ENCODE data around the gene CNGB1. TPM values are rescaled to one million over a fixed set of nuclear protein-coding genes. Genes with fewer than 3 reads are reported as not detected.

Gene CNGB1
- total RNA-seq, 1 experiment from 2014 or later, result not detected

DNA sequence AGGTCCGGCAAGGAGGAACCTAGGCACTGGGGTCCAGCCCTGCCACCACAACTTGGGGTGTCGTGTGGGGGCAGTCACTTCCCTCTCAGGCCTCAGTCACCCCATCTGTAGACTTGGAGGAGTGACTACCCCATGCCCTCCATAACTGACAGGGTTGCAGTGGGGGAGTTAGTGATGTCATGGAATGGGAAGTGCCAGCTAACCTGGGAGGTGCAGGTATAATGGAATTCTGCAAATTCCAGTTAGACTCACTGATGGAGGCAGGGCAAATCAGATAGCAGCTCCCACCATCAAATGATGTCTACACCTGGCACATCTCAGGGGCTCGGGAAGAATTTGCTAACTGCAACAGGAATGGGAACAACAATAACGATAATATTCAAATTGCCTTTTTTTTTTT lies 72.9 kb downstream of the CNGB1 start (continued):
- TF ChIP-seq, protein P1, sequence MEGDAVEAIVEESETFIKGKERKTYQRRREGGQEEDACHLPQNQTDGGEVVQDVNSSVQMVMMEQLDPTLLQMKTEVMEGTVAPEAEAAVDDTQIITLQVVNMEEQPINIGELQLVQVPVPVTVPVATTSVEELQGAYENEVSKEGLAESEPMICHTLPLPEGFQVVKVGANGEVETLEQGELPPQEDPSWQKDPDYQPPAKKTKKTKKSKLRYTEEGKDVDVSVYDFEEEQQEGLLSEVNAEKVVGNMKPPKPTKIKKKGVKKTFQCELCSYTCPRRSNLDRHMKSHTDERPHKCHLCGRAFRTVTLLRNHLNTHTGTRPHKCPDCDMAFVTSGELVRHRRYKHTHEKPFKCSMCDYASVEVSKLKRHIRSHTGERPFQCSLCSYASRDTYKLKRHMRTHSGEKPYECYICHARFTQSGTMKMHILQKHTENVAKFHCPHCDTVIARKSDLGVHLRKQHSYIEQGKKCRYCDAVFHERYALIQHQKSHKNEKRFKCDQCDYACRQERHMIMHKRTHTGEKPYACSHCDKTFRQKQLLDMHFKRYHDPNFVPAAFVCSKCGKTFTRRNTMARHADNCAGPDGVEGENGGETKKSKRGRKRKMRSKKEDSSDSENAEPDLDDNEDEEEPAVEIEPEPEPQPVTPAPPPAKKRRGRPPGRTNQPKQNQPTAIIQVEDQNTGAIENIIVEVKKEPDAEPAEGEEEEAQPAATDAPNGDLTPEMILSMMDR (IDR thresholded peaks at IDR 0.05 in 2 of 3, conservative IDR thresholded peaks at IDR 0.05 in 1 of 3; ENCODE audit: borderline replicate concordance in 1 of 3, insufficient read depth in 1 of 3, low read depth in 2 of 3, low read length in 2 of 3), result no peak
- TF ChIP-seq ELF1 (IDR thresholded peaks at IDR 0.05; ENCODE audit: borderline replicate concordance, low read depth) (no peak), ZFX (IDR thresholded peaks at IDR 0.05) (no peak), EZH2phosphoT487 (IDR thresholded peaks at IDR 0.05; ENCODE audit: borderline replicate concordance) (no peak), TCF7L2 (IDR thresholded peaks at IDR 0.05; ENCODE audit: borderline replicate concordance, extremely low read depth, insufficient read depth, insufficient read length) (no peak), EZH2 (IDR thresholded peaks at IDR 0.05) (no peak)

DNA sequence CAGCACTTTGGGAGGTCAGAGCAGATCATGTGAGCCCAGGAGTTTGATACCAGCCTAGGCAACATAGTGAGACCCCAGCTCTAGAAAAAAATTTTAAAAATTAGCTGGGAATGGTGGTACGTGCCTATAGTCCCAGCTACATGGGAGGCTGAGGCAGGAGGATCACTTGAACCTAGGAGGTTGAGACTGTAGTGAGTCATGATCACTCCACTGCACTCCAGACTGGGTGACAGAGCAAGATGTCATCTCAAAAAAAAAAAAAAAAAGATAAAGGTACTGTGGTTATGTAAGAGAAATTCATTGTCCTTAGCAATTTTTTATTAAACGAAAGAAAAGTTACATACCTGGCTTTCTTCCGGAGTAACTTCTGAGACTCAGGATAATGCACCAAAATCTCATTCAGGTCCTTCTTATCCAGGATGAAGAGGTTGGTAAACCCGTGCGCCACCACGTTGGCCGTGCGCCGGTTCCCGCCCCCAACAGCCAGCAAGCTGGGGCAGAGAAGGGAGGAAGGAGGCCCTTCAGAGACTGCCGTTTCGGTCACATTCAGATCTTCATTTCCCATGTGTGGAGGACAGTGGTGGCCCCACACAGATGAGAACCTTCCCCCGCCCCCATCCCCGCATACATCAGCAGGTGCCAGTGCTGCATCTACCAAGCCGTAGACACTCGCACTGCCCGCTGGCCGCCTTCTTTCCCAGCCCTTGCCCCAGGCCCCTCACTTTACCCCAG lies 73.7 kb downstream of the CNGB1 start:
- no peak for ATAC-seq
- CTCF ChIA-PET, result interaction anchor here (0.6 kb wide), 1 partner anchor 12 kb away, joined by 3 read pairs; no protein-coding TSS in a partner anchor
- Histone ChIP-seq H3K79me2 (ENCODE audit: insufficient read depth, low read length) (no peaks in the 10 kb centered on the region), H4K20me1 (ENCODE audit: insufficient read depth) (no peaks in the 10 kb centered on the region), H3K27ac (ENCODE audit: low read depth, low read length) (no peak overlapping the region), H3K36me3 (ENCODE audit: control insufficient read depth in 1 of 2, insufficient read depth in 2 of 2, low read length in 2 of 2) (no peaks in the 10 kb centered on the region), H3K27me3 (ENCODE audit: insufficient read depth, low read length) (no peaks in the 10 kb centered on the region), H3K4me1 (ENCODE audit: control insufficient read depth in 1 of 2, insufficient read depth in 2 of 2, low read length in 2 of 2) (peaks cover 0 to 19% of the 10 kb centered on the region in 2 experiments; a peak in 2 of 4 replicates), H3K9ac (ENCODE audit: low read length) (no peak overlapping the region), H2AFZ (ENCODE audit: low read depth, low read length, poor library complexity, severe bottlenecking) (no peak overlapping the region), H3K4me2 (ENCODE audit: low read length) (no peak overlapping the region), H3K9me2 (ENCODE audit: insufficient read depth) (no peaks in the 10 kb centered on the region), H3K4me3 (replicated peaks in 1 of 2; ENCODE audit: low read depth in 1 of 2, low read length in 2 of 2) (no peak overlapping the region), H3K9me3 (ENCODE audit: control insufficient read depth in 1 of 2, insufficient read depth in 1 of 2, low read depth in 1 of 2, low read length in 2 of 2) (no peaks in the 10 kb centered on the region)
- intact Hi-C loops (cut with micrococcal nuclease), result loop anchor here (10.0 kb wide), 1 partner anchor 142 kb away; no protein-coding TSS in a partner anchor
- RAD21 ChIA-PET (ENCODE audit: low non-redundant PET in 1 of 2, low total read pairs in 2 of 2, uncharacterized antibody in 2 of 2, unreplicated experiment in 2 of 2), result no interaction called here
- BruUV-seq (replicated peaks), result no TSS peak
- POLR2A ChIA-PET, result no interaction called here
- DNase-seq (ENCODE audit: low read depth, low spot score), result no peak
- no peak for TF ChIP-seq SRF (IDR thresholded peaks at IDR 0.05; ENCODE audit: low read depth)
- no peak for TF ChIP-seq ZNF274 (IDR thresholded peaks at IDR 0.05; ENCODE audit: low read depth, low read length)
- no peak for TF ChIP-seq YY1 (IDR thresholded peaks at IDR 0.05; ENCODE audit: extremely low read depth, insufficient replicate concordance, low read depth, low read length)
- TF ChIP-seq EZH2 (IDR thresholded peaks at IDR 0.05), result no peak
- TF ChIP-seq REST (IDR thresholded peaks at IDR 0.05; ENCODE audit: low read depth), result no peak
- TF ChIP-seq JUND (IDR thresholded peaks at IDR 0.05), result no peak
- no peak for TF ChIP-seq RAD21 (IDR thresholded peaks at IDR 0.05; ENCODE audit: low read depth)
- no peak for TF ChIP-seq CEBPB (IDR thresholded peaks at IDR 0.05; ENCODE audit: low read depth)
- no peak for TF ChIP-seq SIN3A (IDR thresholded peaks at IDR 0.05; ENCODE audit: low read depth)
- TF ChIP-seq, protein P1 (IDR thresholded peaks at IDR 0.05 in 2 of 3, conservative IDR thresholded peaks at IDR 0.05 in 1 of 3; ENCODE audit: borderline replicate concordance in 1 of 3, insufficient read depth in 1 of 3, low read depth in 2 of 3, low read length in 2 of 3), result no peak
- TF ChIP-seq ZFX (IDR thresholded peaks at IDR 0.05), result no peak
- no peak for TF ChIP-seq FOSL1 (IDR thresholded peaks at IDR 0.05; ENCODE audit: low read depth)
- no peak for TF ChIP-seq CBX3 (IDR thresholded peaks at IDR 0.05; ENCODE audit: low read depth)
- TF ChIP-seq EGR1 (IDR thresholded peaks at IDR 0.05; ENCODE audit: low read depth), result no peak

Measured in HCT116 (cell line).